Progenitor cell of endocrine pancreas (in vitro differentiated cells): ENCODE data around the gene ATXN2. TPM values are rescaled to one million over a fixed set of nuclear protein-coding genes. Genes with fewer than 3 reads are reported as not detected.

ENCODE experiments used
- DNase-seq: peaks from one replicate; pipeline ENCODE4 v3.0.0; 2021; ENCODE audit warnings: low spot score; ENCODE audit not compliant: unreplicated experiment
- H3K27ac Mint-ChIP-seq: 2 replicates; pipeline ENCODE4 v1.8.0; 2021; ENCODE audit warnings: mild to moderate bottlenecking, moderate library complexity, mixed read lengths
- H3K27me3 Mint-ChIP-seq: 2 replicates; pipeline ENCODE4 v1.8.0; 2021; ENCODE audit warnings: mixed read lengths
- H3K36me3 Mint-ChIP-seq: 2 replicates; pipeline ENCODE4 v1.8.0; 2022; ENCODE audit warnings: mixed read lengths; ENCODE audit not compliant: insufficient read depth
- H3K4me1 Mint-ChIP-seq: 2 replicates; pipeline ENCODE4 v1.8.0; 2021; ENCODE audit warnings: low read depth, mixed read lengths
- H3K4me3 Mint-ChIP-seq: 2 replicates; pipeline ENCODE4 v1.8.0; 2021; ENCODE audit warnings: low read depth, mild to moderate bottlenecking, moderate library complexity, mixed read lengths
- H3K9me3 Mint-ChIP-seq: 2 replicates; pipeline ENCODE4 v1.8.0; 2021; ENCODE audit warnings: low read depth, mixed read lengths
- CTCF ChIP-seq: fragments of 200-600 bp; sonication (generic); IDR thresholded peaks from one replicate; pipeline ENCODE4 v1.5.0; 2021; ENCODE audit warnings: antibody characterized with exemption, mild to moderate bottlenecking; ENCODE audit not compliant: unreplicated experiment
- total RNA-seq: library from RNA; stranded (reverse); gene quantifications from 2 replicates; pipeline ENCODE4 v1.2.1, GENCODE V29; 2021

The ATXN2 gene
- total RNA-seq, 1 donor from 2014 or later: 81.7 TPM

DNA sequence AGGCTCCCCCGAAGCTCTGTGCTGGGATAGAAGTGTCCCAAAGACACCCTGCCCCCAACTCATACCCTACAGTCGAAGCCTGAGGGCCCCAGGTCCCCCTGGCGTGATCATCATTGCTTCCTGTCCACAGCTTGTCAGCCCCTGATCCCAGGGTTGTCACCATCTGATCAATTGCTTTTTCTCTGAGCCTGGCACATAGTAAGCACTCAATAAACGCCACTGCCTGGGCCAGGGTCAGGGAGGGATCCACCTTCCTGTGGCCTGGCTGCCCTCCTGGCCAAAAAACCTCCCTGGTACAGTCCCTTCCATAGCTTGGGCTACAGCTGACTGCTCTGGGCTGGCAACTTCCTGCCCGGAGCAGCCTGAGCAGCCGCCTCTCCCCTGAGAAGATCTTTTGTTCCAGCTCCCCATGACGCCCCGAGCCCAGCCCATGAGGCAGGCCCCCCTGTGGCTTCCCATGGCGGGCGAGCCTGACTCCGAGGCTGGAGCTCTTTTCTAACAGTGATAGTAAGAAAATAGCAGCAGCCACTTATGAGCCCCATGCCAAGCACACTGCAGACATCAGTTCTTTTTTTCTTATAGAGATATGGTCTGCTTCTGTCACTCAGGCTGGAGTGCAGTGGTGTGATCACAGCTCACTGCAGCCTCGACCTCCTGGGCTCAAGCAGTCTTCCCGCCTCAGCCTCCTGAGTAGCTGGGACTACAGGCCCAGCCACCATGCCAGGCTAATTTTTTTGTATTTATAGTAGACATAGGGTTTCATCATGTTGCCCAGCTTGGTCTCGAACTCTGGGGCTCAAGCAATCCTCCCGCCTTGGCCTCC lies 186.9 kb downstream of the ATXN2 start:
- H3K4me3 Mint-ChIP-seq: no peak overlapping the region
- no peak for TF ChIP-seq CTCF
- no peaks in the 10 kb centered on the region for H3K9me3 Mint-ChIP-seq
- no peaks in the 10 kb centered on the region for H3K4me1 Mint-ChIP-seq
- H3K27ac Mint-ChIP-seq: no peak overlapping the region
- peaks cover 40% of the 10 kb centered on the region for H3K27me3 Mint-ChIP-seq
- H3K36me3 Mint-ChIP-seq: no peaks in the 10 kb centered on the region
- no peak for DNase-seq

DNA sequence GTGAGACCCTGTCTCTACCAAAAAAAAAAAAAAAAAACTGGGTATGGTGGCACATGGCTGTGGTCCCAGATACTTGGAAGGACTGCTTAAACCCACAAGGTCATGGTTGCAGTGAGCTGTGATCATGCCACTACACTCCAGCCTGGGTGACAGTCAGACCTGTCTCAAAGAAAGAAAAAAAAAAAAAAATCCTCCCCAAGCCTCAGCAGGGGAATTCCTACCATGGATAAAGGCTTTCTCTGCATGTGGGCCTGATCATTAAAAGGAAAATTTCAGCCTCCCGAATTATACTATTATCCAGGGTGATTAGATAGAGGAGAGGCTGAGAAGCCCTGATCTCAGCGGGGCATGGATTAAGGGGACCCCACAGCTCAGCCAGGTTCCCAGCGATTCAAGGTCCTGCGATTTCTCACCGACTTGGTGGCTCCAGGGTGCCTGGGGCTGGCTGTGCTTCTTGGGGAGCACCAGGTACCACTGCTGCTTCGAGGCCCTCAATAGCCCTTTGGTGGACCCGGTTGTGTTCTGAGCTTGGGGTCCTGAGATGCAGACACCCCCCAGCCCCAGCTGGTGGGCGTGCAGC lies 187.8 kb downstream of the ATXN2 start:
- peaks cover 2% of the 10 kb centered on the region for H3K4me1 Mint-ChIP-seq
- no peaks in the 10 kb centered on the region for H3K36me3 Mint-ChIP-seq
- H3K4me3 Mint-ChIP-seq: no peak overlapping the region
- H3K27ac Mint-ChIP-seq: no peak overlapping the region
- no peak for DNase-seq
- TF ChIP-seq CTCF: no peak
- H3K9me3 Mint-ChIP-seq: no peaks in the 10 kb centered on the region
- peaks cover 48% of the 10 kb centered on the region for H3K27me3 Mint-ChIP-seq

- Mint-ChIP-seq H3K9me3 (no peaks in the 10 kb centered on the region), H3K4me3 (no peak overlapping the region), H3K27me3 (peaks cover 50% of the 10 kb centered on the region), H3K27ac (no peak overlapping the region), H3K4me1 (peaks cover 2% of the 10 kb centered on the region), H3K36me3 (no peaks in the 10 kb centered on the region)
- TF ChIP-seq CTCF: no peak
- no peak for DNase-seq
Measured at GRCh38 chr12:111410431-111411184, 188.5 kb downstream of the ATXN2 start.

GRCh38 chr12:111409780-111410430 lies 189.2 kb downstream of the ATXN2 start:
- DNase-seq: no peak
- no peaks in the 10 kb centered on the region for H3K36me3 Mint-ChIP-seq
- H3K9me3 Mint-ChIP-seq: no peaks in the 10 kb centered on the region
- peaks cover 53% of the 10 kb centered on the region for H3K27me3 Mint-ChIP-seq
- no peak overlapping the region for H3K27ac Mint-ChIP-seq
- H3K4me1 Mint-ChIP-seq: peaks cover 2% of the 10 kb centered on the region
- H3K4me3 Mint-ChIP-seq: no peak overlapping the region
- TF ChIP-seq CTCF: no peak

DNA sequence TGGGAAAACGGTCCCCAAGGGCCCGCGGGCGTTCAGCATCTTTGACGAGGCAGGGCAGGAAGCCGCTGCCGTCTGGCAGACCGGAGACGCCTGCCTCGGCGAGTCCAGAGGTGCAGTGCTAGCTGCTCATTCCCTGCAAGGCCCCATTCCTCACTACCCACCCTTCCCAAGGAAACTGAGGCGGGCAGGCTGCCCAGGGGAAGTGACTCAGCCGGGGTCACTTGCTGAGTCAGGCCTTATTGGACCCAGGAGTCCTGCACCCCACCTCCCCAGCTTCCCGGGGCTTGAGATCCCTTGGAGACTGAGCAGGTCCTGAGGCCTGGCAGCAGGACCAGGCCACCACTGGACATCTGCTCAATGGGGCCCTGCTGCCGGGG lies 189.7 kb downstream of the ATXN2 start:
- peaks cover 58% of the 10 kb centered on the region for H3K27me3 Mint-ChIP-seq
- H3K36me3 Mint-ChIP-seq: no peaks in the 10 kb centered on the region
- no peak overlapping the region for H3K27ac Mint-ChIP-seq
- H3K4me1 Mint-ChIP-seq: peaks cover 2% of the 10 kb centered on the region
- H3K4me3 Mint-ChIP-seq: no peak overlapping the region
- no peak for TF ChIP-seq CTCF
- DNase-seq: no peak
- no peaks in the 10 kb centered on the region for H3K9me3 Mint-ChIP-seq
